B cell (primary cell): ENCODE measurements around the gene MAP3K20.

Source experiments
- EZH2 ChIP-seq: IDR thresholded peaks from 2 replicates; pipeline ENCODE4 v1.6.1; 2012; ENCODE audit warnings: borderline replicate concordance, low read depth, mild to moderate bottlenecking, moderate library complexity, low read length; ENCODE audit not compliant: insufficient read depth, poor library complexity, severe bottlenecking
- TF ChIP-seq, protein P1 (sequence below): fragments of 200-600 bp; IDR thresholded peaks from one replicate; pipeline ENCODE4 v1.8.0; 2022; ENCODE audit warnings: antibody characterized with exemption, mild to moderate bottlenecking

DNA sequence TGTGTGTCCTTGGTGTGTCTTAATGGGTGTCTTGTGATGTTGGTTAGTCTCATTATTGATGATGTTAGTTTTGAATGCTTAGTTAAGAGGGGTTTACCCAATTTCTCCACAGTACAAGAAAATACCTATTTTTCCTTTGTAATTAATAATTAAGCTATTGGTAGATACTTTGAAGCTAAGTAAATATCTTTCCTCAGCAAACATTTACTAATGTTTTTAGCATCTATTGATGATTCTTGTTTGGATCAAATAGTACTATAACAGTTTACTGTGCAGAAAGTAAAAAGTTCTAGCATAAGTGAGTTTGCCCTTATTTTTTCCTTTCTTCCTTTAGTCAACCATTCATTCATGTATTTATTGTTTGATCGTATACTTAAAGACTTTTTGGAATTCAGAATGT lies 19.1 kb downstream of the MAP3K20 start:
- TF ChIP-seq, protein P1, sequence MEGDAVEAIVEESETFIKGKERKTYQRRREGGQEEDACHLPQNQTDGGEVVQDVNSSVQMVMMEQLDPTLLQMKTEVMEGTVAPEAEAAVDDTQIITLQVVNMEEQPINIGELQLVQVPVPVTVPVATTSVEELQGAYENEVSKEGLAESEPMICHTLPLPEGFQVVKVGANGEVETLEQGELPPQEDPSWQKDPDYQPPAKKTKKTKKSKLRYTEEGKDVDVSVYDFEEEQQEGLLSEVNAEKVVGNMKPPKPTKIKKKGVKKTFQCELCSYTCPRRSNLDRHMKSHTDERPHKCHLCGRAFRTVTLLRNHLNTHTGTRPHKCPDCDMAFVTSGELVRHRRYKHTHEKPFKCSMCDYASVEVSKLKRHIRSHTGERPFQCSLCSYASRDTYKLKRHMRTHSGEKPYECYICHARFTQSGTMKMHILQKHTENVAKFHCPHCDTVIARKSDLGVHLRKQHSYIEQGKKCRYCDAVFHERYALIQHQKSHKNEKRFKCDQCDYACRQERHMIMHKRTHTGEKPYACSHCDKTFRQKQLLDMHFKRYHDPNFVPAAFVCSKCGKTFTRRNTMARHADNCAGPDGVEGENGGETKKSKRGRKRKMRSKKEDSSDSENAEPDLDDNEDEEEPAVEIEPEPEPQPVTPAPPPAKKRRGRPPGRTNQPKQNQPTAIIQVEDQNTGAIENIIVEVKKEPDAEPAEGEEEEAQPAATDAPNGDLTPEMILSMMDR, result no peak
- no peak for TF ChIP-seq EZH2
